ENCODE results near the gene LRBA. TPM values are rescaled to one million over a fixed set of nuclear protein-coding genes. Genes with fewer than 3 reads are reported as not detected.

LRBA gene
- total and polyA plus RNA-seq, 9 of the 15 experiments (the other 6 are each of a cell fraction or from before 2014, with no cell fraction given): 24.2 to 88.7 (median 59.7) TPM

DNA sequence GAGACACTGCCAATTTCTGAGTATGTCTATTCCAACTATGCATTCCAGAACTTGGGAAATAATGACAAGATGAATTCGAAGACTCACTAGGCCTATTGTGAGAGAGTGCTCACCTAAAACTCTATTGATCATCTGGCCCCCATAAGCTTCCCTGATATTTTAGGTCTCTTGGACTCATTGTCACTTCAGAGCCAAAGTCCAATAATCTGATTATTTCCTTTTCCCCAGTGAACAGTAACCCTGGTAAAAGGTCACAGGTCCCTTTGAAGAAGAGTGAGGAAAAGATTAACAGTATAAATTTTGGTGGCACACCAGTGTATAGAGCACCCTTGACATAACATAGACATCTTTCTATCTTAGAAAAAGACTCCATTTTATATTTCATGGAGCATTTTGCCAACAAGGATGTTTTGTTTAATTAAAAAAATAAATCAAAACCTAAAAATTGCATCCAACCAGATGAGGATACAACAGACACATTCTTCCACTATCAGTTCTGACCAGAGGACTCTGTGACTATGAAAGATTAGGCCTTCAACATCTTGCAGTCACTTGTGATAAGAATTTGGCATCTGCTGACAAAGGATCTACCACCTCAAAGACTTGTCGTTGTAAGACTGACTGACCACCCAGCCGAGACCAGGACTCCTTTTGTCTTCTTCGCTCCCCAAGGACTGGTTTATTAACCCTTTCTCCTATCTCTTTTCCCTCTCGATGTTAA, 241.2 kb downstream of the LRBA start (continued):
- TF ChIP-seq SNRNP70 (optimal IDR thresholded peaks at IDR 0.05; ENCODE audit: low read depth, low read length) (no peak), MTF1 (CRISPR knock-in tag; IDR thresholded peaks at IDR 0.05; ENCODE audit: borderline replicate concordance) (no peak), PHTF2 (CRISPR knock-in tag; IDR thresholded peaks at IDR 0.05) (no peak), PHF8 (IDR thresholded peaks at IDR 0.05; ENCODE audit: borderline replicate concordance, low read length) (no peak), SAP30 (IDR thresholded peaks at IDR 0.05; ENCODE audit: borderline replicate concordance, insufficient read depth, low read depth, low read length, poor library complexity, severe bottlenecking) (no peak), LEF1 (IDR thresholded peaks at IDR 0.05) (0 out of 2 replicates have a peak, but pooled peaks have one; percentile 47), TSC22D4 (tag; IDR thresholded peaks at IDR 0.05) (no peak), NR1H2 (CRISPR knock-in tag; IDR thresholded peaks at IDR 0.05) (no peak), HEY1 (CRISPR knock-in tag; IDR thresholded peaks at IDR 0.05; ENCODE audit: borderline replicate concordance) (no peak), SMAD3 (CRISPR knock-in tag; conservative IDR thresholded peaks at IDR 0.05) (peak; percentile 80; the same call in 1 of the 2 replicates), NR2C1 (IDR thresholded peaks at IDR 0.05) (no peak), NR2C1 (tag; IDR thresholded peaks at IDR 0.05) (no peak), FOSL1 (tag; conservative IDR thresholded peaks at IDR 0.05) (peak; percentile 39; the same call in 1 of the 2 replicates), RAD51 (IDR thresholded peaks at IDR 0.05; ENCODE audit: borderline replicate concordance, low read depth) (no peak), ATF7 (IDR thresholded peaks at IDR 0.05) (no peak), RBM15 (IDR thresholded peaks at IDR 0.05; ENCODE audit: insufficient read depth, low read length) (no peak), ZNF143 (CRISPR knock-in tag; IDR thresholded peaks at IDR 0.05) (no peak), PHF21A (IDR thresholded peaks at IDR 0.05; ENCODE audit: borderline replicate concordance, low read depth) (no peak)
- TF ChIP-seq, protein P1, sequence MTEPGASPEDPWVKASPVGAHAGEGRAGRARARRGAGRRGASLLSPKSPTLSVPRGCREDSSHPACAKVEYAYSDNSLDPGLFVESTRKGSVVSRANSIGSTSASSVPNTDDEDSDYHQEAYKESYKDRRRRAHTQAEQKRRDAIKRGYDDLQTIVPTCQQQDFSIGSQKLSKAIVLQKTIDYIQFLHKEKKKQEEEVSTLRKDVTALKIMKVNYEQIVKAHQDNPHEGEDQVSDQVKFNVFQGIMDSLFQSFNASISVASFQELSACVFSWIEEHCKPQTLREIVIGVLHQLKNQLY (CRISPR knock-in tag; conservative IDR thresholded peaks at IDR 0.05): no peak
- TF ChIP-seq, protein P2, sequence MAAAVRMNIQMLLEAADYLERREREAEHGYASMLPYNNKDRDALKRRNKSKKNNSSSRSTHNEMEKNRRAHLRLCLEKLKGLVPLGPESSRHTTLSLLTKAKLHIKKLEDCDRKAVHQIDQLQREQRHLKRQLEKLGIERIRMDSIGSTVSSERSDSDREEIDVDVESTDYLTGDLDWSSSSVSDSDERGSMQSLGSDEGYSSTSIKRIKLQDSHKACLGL (CRISPR knock-in tag; IDR thresholded peaks at IDR 0.05; ENCODE audit: borderline replicate concordance, poor library complexity, severe bottlenecking): no peak
- TF ChIP-seq, protein P3, sequence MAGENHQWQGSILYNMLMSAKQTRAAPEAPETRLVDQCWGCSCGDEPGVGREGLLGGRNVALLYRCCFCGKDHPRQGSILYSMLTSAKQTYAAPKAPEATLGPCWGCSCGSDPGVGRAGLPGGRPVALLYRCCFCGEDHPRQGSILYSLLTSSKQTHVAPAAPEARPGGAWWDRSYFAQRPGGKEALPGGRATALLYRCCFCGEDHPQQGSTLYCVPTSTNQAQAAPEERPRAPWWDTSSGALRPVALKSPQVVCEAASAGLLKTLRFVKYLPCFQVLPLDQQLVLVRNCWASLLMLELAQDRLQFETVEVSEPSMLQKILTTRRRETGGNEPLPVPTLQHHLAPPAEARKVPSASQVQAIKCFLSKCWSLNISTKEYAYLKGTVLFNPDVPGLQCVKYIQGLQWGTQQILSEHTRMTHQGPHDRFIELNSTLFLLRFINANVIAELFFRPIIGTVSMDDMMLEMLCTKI (IDR thresholded peaks at IDR 0.05; ENCODE audit: partially characterized antibody): no peak
- TF ChIP-seq, protein P4, sequence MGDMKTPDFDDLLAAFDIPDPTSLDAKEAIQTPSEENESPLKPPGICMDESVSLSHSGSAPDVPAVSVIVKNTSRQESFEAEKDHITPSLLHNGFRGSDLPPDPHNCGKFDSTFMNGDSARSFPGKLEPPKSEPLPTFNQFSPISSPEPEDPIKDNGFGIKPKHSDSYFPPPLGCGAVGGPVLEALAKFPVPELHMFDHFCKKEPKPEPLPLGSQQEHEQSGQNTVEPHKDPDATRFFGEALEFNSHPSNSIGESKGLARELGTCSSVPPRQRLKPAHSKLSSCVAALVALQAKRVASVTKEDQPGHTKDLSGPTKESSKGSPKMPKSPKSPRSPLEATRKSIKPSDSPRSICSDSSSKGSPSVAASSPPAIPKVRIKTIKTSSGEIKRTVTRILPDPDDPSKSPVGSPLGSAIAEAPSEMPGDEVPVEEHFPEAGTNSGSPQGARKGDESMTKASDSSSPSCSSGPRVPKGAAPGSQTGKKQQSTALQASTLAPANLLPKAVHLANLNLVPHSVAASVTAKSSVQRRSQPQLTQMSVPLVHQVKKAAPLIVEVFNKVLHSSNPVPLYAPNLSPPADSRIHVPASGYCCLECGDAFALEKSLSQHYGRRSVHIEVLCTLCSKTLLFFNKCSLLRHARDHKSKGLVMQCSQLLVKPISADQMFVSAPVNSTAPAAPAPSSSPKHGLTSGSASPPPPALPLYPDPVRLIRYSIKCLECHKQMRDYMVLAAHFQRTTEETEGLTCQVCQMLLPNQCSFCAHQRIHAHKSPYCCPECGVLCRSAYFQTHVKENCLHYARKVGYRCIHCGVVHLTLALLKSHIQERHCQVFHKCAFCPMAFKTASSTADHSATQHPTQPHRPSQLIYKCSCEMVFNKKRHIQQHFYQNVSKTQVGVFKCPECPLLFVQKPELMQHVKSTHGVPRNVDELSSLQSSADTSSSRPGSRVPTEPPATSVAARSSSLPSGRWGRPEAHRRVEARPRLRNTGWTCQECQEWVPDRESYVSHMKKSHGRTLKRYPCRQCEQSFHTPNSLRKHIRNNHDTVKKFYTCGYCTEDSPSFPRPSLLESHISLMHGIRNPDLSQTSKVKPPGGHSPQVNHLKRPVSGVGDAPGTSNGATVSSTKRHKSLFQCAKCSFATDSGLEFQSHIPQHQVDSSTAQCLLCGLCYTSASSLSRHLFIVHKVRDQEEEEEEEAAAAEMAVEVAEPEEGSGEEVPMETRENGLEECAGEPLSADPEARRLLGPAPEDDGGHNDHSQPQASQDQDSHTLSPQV (IDR thresholded peaks at IDR 0.05): no peak

All from K562 (cell line).